Ishikawa (cell line): ENCODE measurements around the gene SLC10A7.

ENCODE experiments used
- TAF1 ChIP-seq: IDR thresholded peaks from 2 replicates; pipeline ENCODE4 v1.6.1; 2012; ENCODE audit warnings: low read depth, mild to moderate bottlenecking
- ZBTB7A ChIP-seq: IDR thresholded peaks from 2 replicates; pipeline ENCODE4 v1.6.1; 2012; ENCODE audit warnings: low read depth
- TF ChIP-seq, protein P1 (sequence below): IDR thresholded peaks from 2 replicates; pipeline ENCODE4 v1.6.1; 2012

DNA sequence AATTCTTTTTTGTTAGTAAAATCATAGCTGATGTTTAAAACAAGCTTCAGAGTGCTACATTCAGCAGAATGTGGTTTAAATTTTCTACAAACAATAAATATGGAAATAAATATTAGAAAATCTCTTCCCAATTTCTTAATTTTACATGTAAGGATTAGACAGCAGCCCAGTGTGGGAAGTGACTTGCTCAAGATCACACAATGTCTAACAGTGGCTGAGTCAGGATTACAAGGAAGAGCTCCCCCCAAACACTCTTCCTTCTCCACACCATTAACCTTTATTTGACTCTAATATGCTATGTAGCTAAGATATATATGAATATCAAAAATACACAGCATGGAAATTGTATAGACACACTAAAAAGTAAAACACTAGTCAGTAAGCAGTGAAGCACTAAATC is 59.5 kb downstream of the SLC10A7 start:
- TF ChIP-seq, protein P1, sequence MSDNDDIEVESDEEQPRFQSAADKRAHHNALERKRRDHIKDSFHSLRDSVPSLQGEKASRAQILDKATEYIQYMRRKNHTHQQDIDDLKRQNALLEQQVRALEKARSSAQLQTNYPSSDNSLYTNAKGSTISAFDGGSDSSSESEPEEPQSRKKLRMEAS, result no peak
- no peak for TF ChIP-seq ZBTB7A
- TF ChIP-seq TAF1, result no peak
